GM19372 (cell line): ENCODE results near the gene NBEAL1.
A peak's percentile ranks its signal among the peaks of the same experiment; 100 is the strongest.
"Not testable (repeated sequence)": the region's sequence is repeated elsewhere in the genome, so short reads cannot be mapped to it uniquely, and the experiment has no call there.

Experiments
- ATAC-seq: cut with Tn5 transposase; IDR thresholded peaks from one replicate; pipeline ENCODE4 v1.9.1; 2021; ENCODE audit warnings: mild to moderate bottlenecking, low read depth, moderate library complexity; ENCODE audit not compliant: unreplicated experiment

NBEAL1 gene

GRCh38 chr2:203200866-203201265 is 186.2 kb downstream of the NBEAL1 start:
- no peak for ATAC-seq

DNA sequence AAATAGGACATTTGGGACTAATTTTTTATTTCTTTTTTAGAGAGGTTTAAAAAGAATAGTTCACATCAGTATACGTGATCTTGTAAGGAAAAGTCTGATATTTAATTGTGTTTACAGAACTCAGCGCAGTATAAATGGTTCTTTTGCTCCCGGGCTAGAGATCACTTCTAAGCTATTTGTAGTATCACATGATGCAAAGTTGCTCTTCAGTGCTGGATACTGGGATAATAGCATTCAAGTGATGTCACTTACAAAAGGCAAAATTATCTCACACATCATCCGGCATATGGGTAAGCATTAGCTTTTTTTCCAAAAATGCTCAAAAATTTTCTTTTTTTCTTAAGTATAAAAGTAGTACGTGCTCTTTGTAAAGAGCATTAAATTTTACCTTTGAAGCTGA is 186.8 kb downstream of the NBEAL1 start:
- no peak for ATAC-seq

DNA sequence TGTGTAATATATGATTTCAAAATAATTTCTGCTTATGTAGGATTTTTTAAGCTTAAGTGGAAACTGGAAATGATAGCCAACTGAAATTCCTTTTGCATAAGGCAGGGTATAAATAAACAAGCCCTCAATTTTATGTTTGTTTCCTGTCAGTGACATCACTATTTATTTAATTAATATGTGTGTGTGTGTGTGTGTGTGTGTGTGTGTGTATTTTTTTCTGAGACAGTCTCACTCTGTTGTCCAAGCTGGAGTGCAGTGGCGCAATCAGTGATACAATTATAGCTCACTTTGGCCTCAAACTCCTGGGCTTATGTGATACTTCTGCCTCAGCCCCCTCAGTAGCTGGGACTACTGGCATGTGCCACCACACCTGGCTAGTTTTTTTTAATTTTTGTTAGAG is 194.9 kb downstream of the NBEAL1 start:
- ATAC-seq: no peak

GRCh38 chr2:203225423-203226039 is 210.9 kb downstream of the NBEAL1 start:
- peak; percentile 53 for ATAC-seq

DNA sequence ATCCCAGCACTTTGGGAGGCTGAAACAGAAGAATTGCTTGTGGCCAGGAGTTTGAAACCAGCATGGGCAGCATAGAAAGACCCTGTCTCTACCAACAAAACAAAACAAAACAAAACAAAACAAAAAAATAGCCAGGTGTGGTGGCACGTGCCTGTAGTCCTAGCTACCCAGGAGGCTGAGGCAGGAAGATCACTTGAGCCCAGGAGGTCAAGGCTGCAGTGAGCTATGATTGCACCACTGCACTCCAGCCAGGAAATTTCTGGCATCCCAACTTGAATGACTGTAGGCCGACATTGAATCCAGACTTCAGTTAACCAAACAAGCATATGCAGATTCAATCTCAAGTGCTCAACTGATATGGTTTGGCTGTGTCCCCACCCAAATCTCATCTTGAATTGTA is 215.0 kb downstream of the NBEAL1 start:
- not testable (repeated sequence) for ATAC-seq

DNA sequence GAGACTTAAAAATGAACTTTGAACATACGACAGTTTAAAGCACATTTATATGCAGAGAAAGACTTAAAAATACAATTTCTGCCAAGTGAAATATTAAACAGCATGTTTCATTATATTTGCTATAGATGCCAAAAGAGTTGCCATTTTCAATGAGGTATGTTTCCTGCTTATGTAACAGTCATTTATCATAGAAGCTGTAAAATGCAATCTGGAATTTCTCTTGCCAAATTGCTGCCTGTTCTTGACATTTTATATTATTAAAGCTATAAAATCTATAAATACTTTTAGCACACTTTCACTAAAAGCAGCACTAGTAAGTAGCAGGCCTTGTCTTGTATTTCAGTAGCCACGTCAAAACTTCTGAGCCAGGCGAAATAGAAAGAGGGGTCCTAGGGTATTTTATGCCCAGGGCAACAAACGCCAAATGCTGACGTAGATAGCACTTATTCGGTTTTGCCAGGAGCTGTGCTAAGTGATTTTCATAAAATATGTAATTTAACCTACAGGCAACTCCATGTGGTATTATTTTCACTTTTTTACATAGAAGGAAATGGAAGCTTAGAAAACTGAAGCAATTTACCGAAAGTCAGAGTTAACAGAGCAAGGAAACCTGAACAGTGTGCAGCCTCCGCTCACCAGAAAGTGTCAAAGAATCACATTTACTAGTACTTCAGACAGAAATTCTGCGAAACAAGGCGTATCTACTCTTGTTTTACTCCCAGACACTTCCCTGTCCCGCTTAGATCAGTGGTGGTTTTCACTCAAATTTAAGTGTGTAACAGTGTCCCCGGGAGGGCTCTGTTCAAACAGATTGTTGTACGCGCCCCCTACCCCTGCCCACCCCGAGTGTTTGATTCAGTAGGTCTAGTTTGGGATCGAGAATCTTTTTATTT is 222.9 kb downstream of the NBEAL1 start:
- no peak for ATAC-seq

DNA sequence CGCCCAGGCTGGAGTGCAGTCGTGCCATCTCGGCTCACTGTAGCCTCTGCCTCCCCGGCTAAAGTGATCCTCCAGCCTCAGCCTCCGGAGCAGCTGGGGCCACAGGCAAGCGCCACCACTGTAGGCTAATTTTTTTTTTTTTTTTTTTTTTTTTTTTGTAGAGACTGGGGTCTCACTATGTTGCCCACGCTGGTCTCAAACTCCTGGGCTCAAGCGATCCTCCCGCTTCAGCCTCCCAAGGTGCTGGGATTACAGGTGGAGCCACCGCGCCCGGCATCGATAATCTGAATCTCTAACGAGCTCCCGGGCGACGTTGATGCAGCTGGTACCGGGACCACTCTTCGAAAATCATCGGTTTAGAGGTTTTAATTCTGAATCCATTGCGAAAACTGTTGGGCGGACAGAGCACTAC is 223.6 kb downstream of the NBEAL1 start:
- ATAC-seq: no peak

DNA sequence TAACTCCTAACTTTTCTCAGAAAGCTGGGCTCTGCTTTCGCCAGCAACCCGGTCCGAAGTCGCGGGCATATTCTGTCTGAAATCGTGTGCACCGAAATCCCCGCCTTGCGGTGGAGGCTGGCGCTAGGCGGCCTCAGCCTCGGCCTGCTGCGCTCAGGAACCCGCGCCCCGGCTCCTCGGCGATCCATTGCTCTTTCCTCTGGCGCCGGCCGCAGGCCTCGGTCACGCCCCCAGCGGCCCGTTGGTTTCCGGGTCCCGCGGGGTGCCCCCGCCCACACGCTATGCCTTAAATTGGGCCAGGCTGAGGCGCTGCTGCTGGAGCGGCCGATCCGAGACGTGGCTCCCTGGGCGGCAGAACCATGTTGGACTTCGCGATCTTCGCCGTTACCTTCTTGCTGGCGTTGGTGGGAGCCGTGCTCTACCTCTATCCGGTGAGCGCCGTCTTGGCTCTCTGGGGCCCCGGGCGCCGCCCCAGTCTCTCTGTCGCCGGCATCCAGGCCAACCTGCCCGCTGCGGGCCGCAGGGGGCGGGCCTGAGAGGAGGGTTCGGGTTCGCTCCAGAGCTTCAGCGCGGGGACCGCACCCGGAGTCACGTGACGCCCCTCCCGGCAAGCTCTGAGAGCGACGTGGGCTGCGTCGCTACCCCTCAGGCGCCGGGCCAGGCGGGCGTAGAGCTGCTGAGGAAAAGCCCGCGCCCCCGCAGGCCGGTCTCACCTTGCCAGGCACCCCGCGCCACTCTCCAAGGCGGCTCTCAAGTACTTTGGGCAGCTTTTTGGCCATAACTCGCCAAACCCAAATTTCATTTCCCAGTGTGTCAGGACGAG is 224.2 kb downstream of the NBEAL1 start, which contains the start of gene CYP20A1:
TSS of gene CYP20A1 (plus strand) at position 315 of the 823 bp plus-strand sequence. CDS start at position 360, 45 bp downstream.
- peak; percentile 81 for ATAC-seq

DNA sequence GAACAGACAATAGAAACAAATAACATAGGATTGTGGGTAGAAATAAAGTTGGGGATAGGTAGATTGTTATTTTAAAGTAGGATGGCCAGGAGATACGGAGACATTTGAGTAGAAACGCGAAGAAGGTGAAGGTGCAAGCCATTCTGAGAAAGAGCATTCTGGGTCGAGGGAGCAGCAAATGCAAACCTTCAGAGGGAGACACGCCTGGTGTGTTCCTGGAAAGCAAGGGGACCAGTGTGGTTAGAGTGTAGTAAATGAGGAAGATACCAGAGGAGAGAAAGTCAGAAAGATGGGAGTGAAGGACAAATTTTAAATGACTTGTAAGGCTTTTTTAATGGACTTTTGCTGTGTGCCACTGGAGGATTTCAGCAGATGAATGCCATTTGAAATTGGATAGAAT is 225.8 kb downstream of the NBEAL1 start:
- no peak for ATAC-seq

- no peak for ATAC-seq
Observed at GRCh38 chr2:203242518-203242917, 227.8 kb downstream of the NBEAL1 start.

GRCh38 chr2:203246646-203247045 is 232.0 kb downstream of the NBEAL1 start:
- ATAC-seq: no peak

- ATAC-seq: no peak
Observed at GRCh38 chr2:203252818-203253217, 238.1 kb downstream of the NBEAL1 start.

DNA sequence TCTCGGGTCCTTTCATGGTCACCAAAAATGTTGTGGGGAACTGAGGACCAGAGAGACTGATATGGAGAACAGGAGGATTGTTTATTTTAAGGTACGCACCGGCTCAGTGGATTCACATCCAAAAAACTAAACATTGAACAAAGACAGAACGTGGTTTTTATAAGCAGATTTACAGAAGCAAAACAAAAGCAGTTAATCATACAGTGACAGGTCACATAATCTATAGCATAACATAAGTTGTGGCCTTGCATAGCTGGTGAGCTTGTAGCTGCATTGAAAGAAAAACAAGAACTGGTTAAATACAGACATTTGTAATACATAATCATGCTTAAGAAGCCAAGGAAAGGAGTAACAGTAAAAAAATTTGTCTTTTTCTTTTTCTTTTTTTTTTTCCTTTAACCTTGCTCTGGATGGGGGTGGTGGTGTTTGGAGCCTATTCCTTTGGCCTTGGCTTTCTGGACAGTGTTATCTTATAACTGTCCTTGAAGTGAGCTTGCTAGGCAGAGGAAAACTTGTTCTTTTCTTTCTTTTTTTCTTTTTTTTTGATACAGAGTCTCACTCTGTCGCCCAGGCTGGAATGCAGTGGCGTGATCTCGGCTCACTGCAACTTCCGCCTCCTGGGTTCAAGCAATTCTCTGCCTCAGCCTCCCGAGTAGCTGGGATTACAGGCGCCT is 238.9 kb downstream of the NBEAL1 start:
- not testable (repeated sequence) for ATAC-seq

DNA sequence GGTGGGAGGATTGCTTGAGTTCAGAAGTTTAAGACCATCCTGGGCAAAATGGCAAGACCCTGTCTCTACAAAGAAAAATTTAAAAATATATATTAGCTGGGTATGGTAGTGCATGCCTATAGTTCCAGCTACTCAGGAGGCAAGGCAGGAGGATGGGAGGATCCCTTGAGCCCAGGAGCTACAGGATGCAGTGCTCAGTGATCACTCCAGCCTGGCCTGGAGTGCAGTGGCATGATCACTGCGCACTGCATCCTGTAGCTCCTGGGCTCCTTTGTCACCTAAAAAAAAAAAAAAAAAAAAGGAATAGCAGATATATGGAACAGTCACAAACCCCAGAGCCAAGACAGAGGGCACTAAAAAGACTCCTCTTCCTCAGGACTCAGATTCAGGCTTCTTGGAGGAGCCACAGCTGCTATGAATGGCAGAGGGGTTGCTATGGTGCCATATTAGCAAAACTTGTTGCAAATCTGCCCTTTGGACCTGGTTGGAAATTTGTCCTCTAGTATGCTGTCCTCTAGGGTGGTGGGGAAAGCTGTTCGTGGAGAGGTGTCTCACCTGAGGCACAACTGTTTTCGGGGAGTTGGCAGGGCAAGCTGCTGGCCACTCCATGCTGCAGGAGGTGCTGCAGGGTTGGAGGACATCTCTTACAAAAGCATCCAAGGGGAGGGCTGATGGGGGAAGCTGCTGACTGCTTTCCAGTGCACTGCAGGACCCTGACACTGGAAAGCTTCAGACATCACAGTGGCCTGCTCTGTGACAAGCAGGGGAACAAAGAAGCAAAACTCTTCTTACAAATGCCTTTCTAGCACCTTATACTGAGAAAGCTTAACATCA is 246.9 kb downstream of the NBEAL1 start:
- no peak for ATAC-seq
